ENCODE data around the gene GIGYF1. TPM values are rescaled to one million over a fixed set of nuclear protein-coding genes. Genes with fewer than 3 reads are reported as not detected.

GIGYF1 gene
- total RNA-seq, 1 experiment from 2014 or later, result 16.3 TPM

DNA sequence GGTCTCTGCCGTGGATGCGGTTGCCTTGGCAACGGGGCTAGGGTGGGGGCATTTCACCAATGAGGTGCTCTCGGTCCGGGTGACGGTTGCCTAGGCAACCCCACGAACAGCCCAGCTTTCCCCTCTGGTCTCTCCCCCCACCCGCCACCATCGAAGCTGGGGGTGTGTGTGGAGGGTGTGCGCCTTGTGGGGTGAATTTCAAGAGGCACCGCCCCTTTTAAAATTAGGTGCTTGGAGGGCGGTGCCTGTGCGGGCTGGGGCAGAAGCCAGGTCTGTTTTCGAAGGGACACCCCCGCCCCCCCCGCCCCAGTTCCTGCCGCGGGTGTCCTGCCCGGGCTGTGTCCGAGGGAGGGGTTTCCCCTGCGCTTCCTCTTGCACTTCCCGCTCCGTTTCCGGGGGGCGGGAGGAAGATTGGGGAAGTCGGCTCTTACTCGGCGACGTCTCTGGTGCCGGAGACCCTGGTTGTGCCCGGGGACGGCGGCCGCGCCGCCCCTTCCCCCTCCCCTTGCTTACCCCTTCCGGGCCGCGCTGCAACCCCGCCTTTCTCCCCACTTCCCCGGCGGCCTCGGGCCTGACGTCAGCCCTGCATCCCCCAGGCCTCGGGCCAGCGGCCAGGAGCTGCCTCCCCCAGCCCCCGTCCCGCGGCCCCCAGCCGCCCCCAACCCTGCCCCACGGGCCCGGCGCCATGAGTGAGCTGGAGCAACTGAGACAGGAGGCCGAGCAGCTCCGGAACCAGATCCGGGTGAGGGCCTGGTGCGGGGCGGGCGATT lies 18.3 kb downstream of the GIGYF1 start:
- H3K79me2 ChIP-seq (ENCODE audit: low read length), result peaks cover 17% of the 10 kb centered on the region
- no peaks in the 10 kb centered on the region for H3K27me3 ChIP-seq (ENCODE audit: low read length)
- peaks cover 9% of the 10 kb centered on the region; the same call in 1 of the 2 replicates for H3K36me3 ChIP-seq (ENCODE audit: insufficient read depth, low read length)
- peaks cover 4% of the 10 kb centered on the region; the same call in 1 of the 2 replicates for H4K20me1 ChIP-seq (ENCODE audit: insufficient read depth, low read depth, low read length)
- H3K9ac ChIP-seq (ENCODE audit: low read length), result peak overlapping the region; percentile 100
- peak overlapping the region; percentile 89 for H3K27ac ChIP-seq (ENCODE audit: low read length)
- peak overlapping the region; percentile 100 for H3K4me3 ChIP-seq (ENCODE audit: low read length)
- H3K9me2 ChIP-seq (replicated peaks; ENCODE audit: insufficient read depth, low read length), result no peaks in the 10 kb centered on the region
- no peaks in the 10 kb centered on the region for H3K9me3 ChIP-seq (ENCODE audit: low read length)
- H3K4me1 ChIP-seq (ENCODE audit: low read length), result peaks cover 9% of the 10 kb centered on the region
- DNase-seq, result peak; percentile 97
- no peak overlapping the region for H2AFZ ChIP-seq (ENCODE audit: low read length)
- peak overlapping the region; percentile 91 for H3K4me2 ChIP-seq (ENCODE audit: low read depth, low read length, poor library complexity, severe bottlenecking)

DNA sequence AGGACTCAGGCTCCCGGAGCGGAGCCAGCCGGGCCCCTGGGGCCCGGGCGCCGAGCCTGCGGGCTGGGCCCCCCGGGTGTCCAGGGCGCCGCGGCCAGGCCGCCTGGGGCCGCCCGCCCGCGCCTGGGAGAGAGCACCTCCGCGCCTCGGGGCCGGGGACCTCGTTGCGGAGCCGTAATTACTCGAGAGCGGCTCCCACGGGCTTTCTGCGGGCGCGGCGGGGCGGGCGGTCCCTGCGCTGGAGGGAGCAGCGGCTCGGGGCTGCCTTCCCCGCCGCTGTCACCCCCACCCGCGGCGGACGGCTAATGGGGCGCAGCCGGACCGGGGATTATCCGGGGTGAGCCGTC lies 19.0 kb downstream of the GIGYF1 start:
- H3K36me3 ChIP-seq (ENCODE audit: insufficient read depth, low read length), result peaks cover 9% of the 10 kb centered on the region; the same call in 1 of the 2 replicates
- H3K4me1 ChIP-seq (ENCODE audit: low read length), result peaks cover 9% of the 10 kb centered on the region
- peak overlapping the region; percentile 100 for H3K4me3 ChIP-seq (ENCODE audit: low read length)
- H3K27me3 ChIP-seq (ENCODE audit: low read length), result no peaks in the 10 kb centered on the region
- no peak overlapping the region for H2AFZ ChIP-seq (ENCODE audit: low read length)
- peak; percentile 64 for DNase-seq
- peak overlapping the region; percentile 91 for H3K4me2 ChIP-seq (ENCODE audit: low read depth, low read length, poor library complexity, severe bottlenecking)
- H4K20me1 ChIP-seq (ENCODE audit: insufficient read depth, low read depth, low read length), result peaks cover 4% of the 10 kb centered on the region; the same call in 1 of the 2 replicates
- no peaks in the 10 kb centered on the region for H3K9me3 ChIP-seq (ENCODE audit: low read length)
- peak overlapping the region; percentile 89 for H3K27ac ChIP-seq (ENCODE audit: low read length)
- H3K9me2 ChIP-seq (replicated peaks; ENCODE audit: insufficient read depth, low read length), result no peaks in the 10 kb centered on the region
- H3K79me2 ChIP-seq (ENCODE audit: low read length), result peaks cover 17% of the 10 kb centered on the region
- peak overlapping the region; percentile 100 for H3K9ac ChIP-seq (ENCODE audit: low read length)

DNA sequence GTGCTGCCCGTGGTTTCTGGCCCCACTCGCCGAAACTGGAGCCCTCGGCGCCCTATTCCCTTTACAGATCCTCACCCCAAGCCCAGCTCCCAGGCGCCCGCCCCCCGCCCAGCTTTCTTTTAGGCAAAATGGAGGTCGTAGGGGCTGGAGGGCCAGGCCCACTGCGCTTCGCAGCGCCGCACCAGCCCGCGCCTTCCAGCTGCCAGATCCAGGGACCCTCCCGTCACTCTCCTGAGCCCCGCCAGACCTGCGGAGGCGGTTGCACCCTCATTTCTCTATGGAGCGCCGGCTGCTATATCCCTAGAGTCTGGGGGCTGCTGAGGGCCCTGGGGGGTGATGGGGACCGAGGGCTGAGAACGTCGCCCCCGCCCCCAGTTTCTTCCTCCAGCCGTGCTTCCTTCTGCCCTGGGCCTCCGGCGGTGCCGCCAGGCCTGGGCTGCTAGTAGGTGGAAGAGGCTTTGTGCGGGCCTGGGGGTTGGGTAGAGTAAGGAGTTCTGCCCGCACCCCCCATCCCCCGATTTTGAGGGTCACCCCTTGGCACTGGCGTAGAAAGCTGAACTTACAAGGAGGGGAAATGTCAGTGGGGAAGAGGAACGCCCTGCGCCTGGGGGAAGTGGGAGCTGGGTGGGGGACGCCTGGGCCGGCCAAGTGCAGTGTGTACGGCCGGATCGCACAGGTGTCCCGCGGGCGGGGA lies 19.5 kb downstream of the GIGYF1 start:
- peaks cover 8% of the 10 kb centered on the region; the same call in 1 of the 2 replicates for H3K36me3 ChIP-seq (ENCODE audit: insufficient read depth, low read length)
- H3K9me3 ChIP-seq (ENCODE audit: low read length), result no peaks in the 10 kb centered on the region
- H3K27me3 ChIP-seq (ENCODE audit: low read length), result no peaks in the 10 kb centered on the region
- peaks cover 9% of the 10 kb centered on the region for H3K4me1 ChIP-seq (ENCODE audit: low read length)
- peak overlapping the region; percentile 89 for H3K27ac ChIP-seq (ENCODE audit: low read length)
- peaks cover 4% of the 10 kb centered on the region; the same call in 1 of the 2 replicates for H4K20me1 ChIP-seq (ENCODE audit: insufficient read depth, low read depth, low read length)
- peak overlapping the region; percentile 91 for H3K4me2 ChIP-seq (ENCODE audit: low read depth, low read length, poor library complexity, severe bottlenecking)
- peaks cover 17% of the 10 kb centered on the region for H3K79me2 ChIP-seq (ENCODE audit: low read length)
- H2AFZ ChIP-seq (ENCODE audit: low read length), result no peak overlapping the region
- DNase-seq, result peak; percentile 78
- peak overlapping the region; percentile 100 for H3K9ac ChIP-seq (ENCODE audit: low read length)
- no peaks in the 10 kb centered on the region for H3K9me2 ChIP-seq (replicated peaks; ENCODE audit: insufficient read depth, low read length)
- H3K4me3 ChIP-seq (ENCODE audit: low read length), result peak overlapping the region; percentile 100

DNA sequence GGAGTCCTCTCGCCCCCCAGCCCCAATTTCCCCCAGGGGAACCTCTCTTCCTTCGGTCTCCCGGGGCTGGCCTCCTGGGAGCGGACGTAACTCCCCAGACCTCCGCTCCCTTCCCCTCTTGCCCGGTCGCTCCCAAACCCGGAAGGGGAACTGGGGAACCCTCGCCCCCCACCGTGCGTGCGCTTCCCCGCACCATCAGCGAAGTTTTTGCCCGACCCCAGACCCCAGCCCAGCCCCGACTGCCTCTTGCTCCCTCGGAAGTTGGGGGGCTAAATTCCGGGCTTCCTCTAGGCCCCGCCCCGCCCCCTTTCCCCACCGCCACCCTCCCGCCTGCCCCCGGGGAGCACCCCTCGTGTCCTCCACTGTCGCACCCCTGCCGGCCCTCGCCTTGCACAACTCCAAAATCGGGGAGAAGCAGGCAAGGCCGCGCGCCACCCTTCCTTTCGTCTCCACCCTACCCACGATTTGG lies 20.1 kb downstream of the GIGYF1 start:
- no peak overlapping the region for H2AFZ ChIP-seq (ENCODE audit: low read length)
- peak overlapping the region; percentile 100 for H3K4me3 ChIP-seq (ENCODE audit: low read length)
- no peaks in the 10 kb centered on the region for H3K27me3 ChIP-seq (ENCODE audit: low read length)
- H3K9me3 ChIP-seq (ENCODE audit: low read length), result no peaks in the 10 kb centered on the region
- peak overlapping the region; percentile 91 for H3K4me2 ChIP-seq (ENCODE audit: low read depth, low read length, poor library complexity, severe bottlenecking)
- H3K9me2 ChIP-seq (replicated peaks; ENCODE audit: insufficient read depth, low read length), result no peaks in the 10 kb centered on the region
- H3K79me2 ChIP-seq (ENCODE audit: low read length), result peaks cover 17% of the 10 kb centered on the region
- 0 out of 2 replicates have a peak, but pooled peaks cover 3% of the 10 kb centered on the region for H3K36me3 ChIP-seq (ENCODE audit: insufficient read depth, low read length)
- peak overlapping the region; percentile 89 for H3K27ac ChIP-seq (ENCODE audit: low read length)
- H3K4me1 ChIP-seq (ENCODE audit: low read length), result peaks cover 9% of the 10 kb centered on the region
- DNase-seq, result peak; percentile 81
- H4K20me1 ChIP-seq (ENCODE audit: insufficient read depth, low read depth, low read length), result peaks cover 4% of the 10 kb centered on the region; the same call in 1 of the 2 replicates
- H3K9ac ChIP-seq (ENCODE audit: low read length), result peak overlapping the region; percentile 100

DNA sequence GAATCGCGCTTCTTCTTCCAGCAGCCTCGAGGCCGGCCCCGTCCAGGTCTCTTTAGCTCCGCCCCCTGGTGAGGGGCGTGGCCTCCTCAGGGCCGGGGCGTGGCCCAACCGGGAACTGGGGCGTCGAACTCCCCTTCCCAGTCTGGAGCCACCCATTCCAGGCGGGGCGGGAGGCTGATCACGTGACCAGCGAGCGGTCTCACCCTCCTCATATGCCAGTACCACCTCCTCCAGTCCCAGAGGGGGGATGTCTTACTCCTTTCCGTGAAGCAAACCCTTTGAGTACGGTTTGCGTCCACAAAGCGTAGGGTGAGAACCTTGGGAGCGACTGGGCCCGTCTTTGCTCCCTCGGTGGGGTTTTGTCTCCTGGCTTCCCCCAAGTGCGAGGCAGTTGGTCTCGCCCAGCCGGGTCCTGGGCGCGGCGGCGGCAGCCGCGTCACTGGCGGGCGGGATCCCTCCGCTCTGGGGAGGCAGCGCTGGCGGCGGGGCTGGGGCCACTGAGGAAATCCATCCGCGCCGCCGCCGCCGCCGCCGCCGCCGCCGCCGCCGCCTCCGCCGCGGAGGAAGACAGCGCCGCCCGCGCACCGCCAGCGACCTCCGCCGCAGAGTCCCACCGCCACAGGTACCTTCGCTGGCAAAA lies 20.6 kb downstream of the GIGYF1 start, which contains the start of gene GNB2:
TSS of gene GNB2 (plus strand) at position 439 of the 640 bp plus-strand sequence. CDS start 2,526 bp downstream, outside the sequence.
- Histone ChIP-seq H3K9me3 (ENCODE audit: low read length) (no peaks in the 10 kb centered on the region), H4K20me1 (ENCODE audit: insufficient read depth, low read depth, low read length) (peaks cover 4% of the 10 kb centered on the region; the same call in 1 of the 2 replicates), H3K4me1 (ENCODE audit: low read length) (peaks cover 9% of the 10 kb centered on the region), H3K27ac (ENCODE audit: low read length) (peak within 1 kb of the TSS; percentile 89), H3K4me2 (ENCODE audit: low read depth, low read length, poor library complexity, severe bottlenecking) (peak within 1 kb of the TSS; percentile 91), H2AFZ (ENCODE audit: low read length) (no peak within 1 kb of the TSS), H3K9me2 (replicated peaks; ENCODE audit: insufficient read depth, low read length) (no peaks in the 10 kb centered on the region), H3K27me3 (ENCODE audit: low read length) (no peaks in the 10 kb centered on the region), H3K9ac (ENCODE audit: low read length) (peak within 1 kb of the TSS; percentile 100), H3K79me2 (ENCODE audit: low read length) (peaks cover 17% of the 10 kb centered on the region), H3K36me3 (ENCODE audit: insufficient read depth, low read length) (0 out of 2 replicates have a peak, but pooled peaks cover 2% of the 10 kb centered on the region), H3K4me3 (ENCODE audit: low read length) (peak within 1 kb of the TSS; percentile 100)
- DNase-seq, result peak; percentile 98

DNA sequence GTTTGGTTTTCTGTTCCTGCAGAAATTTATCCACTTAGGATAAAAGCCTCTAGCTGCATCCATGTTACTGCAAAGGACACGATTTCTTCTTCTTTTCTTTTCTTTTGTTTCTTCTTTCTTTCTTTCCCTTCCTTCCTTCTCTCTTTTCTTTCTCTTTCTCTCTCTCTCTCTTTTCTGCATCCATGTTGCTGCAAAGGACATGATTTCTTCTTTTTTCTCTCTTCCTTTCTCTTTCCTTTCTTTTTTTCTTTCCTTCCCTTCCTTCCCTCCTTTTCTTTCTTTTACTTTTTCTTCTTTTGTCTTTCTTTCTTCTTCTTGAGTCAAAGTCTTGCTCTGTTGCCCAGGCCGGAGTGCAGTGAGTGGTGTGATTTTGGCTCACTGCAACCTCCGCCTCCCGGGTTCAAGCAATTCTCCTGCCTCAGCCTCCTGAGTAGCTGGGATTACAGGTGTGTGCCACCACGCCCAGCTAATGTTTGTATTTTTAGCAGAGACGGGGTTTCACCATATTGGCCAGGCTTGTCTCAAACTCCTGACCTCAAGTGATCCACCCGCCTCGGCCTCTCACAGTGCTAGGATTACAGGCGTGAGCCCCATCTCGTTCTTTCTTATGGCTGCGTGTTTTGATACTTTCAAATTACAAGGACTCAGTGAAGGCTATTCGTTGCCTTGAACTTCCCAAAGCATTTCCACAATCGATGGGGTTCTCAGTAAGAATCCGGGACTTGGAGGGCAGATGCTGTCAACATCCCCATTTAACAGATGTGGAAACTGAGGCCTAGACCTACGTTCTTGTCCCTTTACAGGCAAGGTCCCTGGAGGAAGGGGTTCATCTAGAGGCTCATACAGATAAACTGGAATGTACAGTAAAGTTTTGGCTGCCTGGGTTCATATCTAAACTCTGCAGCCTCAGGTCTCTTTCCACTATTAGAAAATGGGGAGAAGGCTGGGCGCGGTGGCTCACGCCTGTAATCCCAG lies 22.4 kb downstream of the GIGYF1 start:
- Histone ChIP-seq H3K4me2 (ENCODE audit: low read depth, low read length, poor library complexity, severe bottlenecking) (no peak overlapping the region), H4K20me1 (ENCODE audit: insufficient read depth, low read depth, low read length) (peaks cover 4% of the 10 kb centered on the region; the same call in 1 of the 2 replicates), H3K79me2 (ENCODE audit: low read length) (peaks cover 17% of the 10 kb centered on the region), H2AFZ (ENCODE audit: low read length) (no peak overlapping the region), H3K4me3 (ENCODE audit: low read length) (no peak overlapping the region), H3K9ac (ENCODE audit: low read length) (no peak overlapping the region), H3K9me2 (replicated peaks; ENCODE audit: insufficient read depth, low read length) (no peaks in the 10 kb centered on the region), H3K27me3 (ENCODE audit: low read length) (no peaks in the 10 kb centered on the region), H3K9me3 (ENCODE audit: low read length) (no peaks in the 10 kb centered on the region), H3K4me1 (ENCODE audit: low read length) (peaks cover 7% of the 10 kb centered on the region), H3K36me3 (ENCODE audit: insufficient read depth, low read length) (no peaks in the 10 kb centered on the region), H3K27ac (ENCODE audit: low read length) (no peak overlapping the region)
- DNase-seq, result no peak

DNA sequence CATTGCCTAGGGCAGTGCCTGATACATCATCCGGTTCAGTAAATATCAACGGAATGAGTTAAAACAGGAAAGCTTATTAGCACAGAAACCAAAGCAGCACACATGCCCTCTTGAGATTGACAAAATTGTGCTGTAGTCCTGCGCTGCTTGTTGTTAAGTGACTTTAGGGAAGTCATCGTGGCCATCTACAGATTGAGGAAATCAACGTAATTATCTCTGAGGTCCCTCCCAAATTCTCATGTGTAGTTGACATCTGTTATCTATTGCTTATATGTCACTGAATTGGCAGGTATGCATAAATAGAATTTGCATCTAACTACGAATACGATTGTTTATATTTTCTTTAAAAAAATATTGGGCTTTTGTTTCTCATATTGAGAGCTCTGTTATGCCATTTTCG lies 24.0 kb downstream of the GIGYF1 start:
- Histone ChIP-seq H3K27ac (ENCODE audit: low read length) (no peak overlapping the region), H3K9ac (ENCODE audit: low read length) (no peak overlapping the region), H4K20me1 (ENCODE audit: insufficient read depth, low read depth, low read length) (0 out of 2 replicates have a peak, but pooled peaks cover 4% of the 10 kb centered on the region), H3K9me3 (ENCODE audit: low read length) (no peaks in the 10 kb centered on the region), H3K27me3 (ENCODE audit: low read length) (no peaks in the 10 kb centered on the region), H3K36me3 (ENCODE audit: insufficient read depth, low read length) (no peaks in the 10 kb centered on the region), H3K4me1 (ENCODE audit: low read length) (peaks cover 3% of the 10 kb centered on the region; the same call in 1 of the 2 replicates), H3K9me2 (replicated peaks; ENCODE audit: insufficient read depth, low read length) (no peaks in the 10 kb centered on the region), H3K79me2 (ENCODE audit: low read length) (peaks cover 12% of the 10 kb centered on the region), H3K4me3 (ENCODE audit: low read length) (no peak overlapping the region), H2AFZ (ENCODE audit: low read length) (no peak overlapping the region), H3K4me2 (ENCODE audit: low read depth, low read length, poor library complexity, severe bottlenecking) (no peak overlapping the region)
- no peak for DNase-seq

All from Karpas-422 (cell line).